DMS114 treated with DMSO at 0.1 percent for 48 hours (cell line): ENCODE data around the gene GPC6.
"Not testable (repeated sequence)": the region's sequence is repeated elsewhere in the genome, so short reads cannot be mapped to it uniquely, and the experiment has no call there.

Experiments used
- DNase-seq: peaks from one replicate; lab custom pipeline; 2025; ENCODE audit not compliant: unreplicated experiment; lab: John Stamatoyannopoulos, UW

GPC6 gene

DNA sequence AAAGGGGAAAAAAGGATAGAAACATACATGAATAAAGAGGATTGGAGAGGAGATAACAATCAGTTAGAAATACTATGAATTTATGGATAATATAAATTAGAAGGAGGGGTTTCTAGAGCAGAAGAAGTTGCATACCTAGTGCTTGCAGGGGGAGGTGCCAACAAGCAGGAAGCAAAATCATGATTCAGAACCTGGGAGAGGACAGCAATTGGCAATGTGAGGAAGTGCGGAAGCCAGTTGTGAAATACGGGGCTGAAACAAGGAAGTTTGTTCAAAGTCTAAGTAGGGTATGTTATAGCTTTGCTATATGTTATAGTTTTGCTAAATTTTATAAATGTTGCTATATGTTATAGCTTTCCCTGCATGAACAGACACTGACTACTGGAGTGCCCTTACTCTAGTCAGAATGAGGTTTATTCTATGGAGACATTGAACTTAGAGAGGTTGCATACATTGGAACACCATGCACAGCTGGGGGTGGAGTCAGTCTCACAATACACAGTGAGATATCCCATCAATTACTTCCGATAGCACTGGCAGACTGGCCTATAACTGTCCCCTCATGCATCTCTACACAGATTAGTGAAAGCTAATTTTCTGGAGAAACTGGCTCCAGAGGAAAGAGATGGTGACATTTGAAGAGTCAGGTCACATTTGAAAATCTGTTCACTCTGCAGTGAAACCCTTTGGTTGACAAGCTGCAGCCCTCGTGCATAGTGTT is 92.1 kb downstream of the GPC6 start:
- no peak for DNase-seq

DNA sequence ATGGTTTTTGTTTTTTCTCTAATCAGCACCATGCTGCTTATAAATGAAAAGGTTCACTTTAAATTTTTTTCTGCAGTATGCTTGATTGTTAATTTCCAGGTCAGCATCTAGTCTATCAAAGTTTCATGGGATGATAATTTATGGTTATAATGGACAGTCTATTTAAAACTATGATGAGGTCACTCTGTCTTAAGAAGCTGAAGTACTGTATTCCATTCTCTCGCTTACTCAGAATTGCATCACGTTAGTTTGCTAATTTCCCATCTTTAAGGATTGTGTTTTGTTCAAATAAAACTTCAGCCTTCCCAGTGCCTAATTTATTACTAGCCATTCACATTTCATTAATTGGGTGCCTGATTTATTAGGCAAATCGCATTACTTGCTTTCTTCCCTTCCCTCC is 94.3 kb downstream of the GPC6 start:
- DNase-seq = no peak

DNA sequence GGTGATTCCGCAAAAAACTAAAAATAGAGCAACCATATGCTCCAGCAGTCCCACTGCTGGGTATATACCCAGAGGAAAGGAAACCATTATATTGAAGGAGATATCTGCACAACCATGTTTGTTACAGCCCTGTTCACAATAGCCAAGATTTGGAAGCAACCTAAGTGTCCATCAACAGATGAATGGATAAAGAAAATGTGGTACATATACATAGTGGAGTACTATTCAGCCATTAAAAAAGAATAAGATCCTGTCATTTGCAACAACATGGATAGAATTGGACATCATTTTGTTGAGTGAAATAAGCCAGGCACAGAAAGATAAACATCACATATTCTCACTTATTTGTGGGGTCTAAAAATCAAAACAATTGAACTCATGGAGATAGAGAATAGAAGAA is 97.3 kb downstream of the GPC6 start:
- not testable (repeated sequence) for DNase-seq

DNA sequence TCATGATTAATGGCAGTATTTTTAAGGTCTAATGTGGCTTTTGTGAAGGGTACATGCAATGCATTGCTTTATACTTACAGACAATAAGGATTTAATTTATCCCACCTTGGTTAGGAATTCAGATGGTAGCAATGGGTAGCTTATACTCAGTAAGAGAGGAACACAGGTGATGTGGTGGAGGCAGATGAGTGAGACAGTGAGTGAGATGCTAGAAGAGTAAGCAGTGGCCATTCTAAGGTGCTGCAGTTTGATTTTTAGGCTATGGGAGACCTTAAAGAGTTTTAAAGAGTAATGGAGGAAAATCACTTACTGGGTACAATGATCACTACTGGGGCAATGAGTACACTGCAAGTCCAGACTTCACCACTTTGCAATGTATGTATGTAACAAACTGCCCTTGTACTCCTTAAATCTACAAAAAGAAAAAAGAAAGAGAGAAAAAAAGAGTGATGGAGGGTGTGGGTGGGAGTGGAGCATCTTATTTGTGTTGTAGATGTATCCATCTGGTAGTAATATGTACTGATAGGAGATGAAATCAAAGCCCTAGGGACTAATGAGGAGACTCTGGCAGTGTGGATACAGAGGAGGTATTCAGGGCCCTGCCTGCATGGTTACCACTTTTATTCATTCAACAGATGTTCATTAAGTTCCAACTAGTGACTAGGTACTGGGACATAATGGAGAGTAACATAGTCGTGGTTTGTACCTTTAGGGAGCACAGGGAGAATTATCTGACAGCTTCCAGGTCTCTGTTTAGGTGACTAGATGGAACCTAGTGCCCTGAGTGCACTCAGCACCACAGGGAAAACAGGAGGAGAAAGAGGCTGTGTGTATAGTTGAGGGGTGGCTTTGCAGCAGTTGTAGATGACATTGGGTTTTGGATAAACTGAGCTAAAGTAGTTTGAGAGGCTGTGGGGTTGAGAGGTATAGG is 99.0 kb downstream of the GPC6 start:
- no peak for DNase-seq

DNA sequence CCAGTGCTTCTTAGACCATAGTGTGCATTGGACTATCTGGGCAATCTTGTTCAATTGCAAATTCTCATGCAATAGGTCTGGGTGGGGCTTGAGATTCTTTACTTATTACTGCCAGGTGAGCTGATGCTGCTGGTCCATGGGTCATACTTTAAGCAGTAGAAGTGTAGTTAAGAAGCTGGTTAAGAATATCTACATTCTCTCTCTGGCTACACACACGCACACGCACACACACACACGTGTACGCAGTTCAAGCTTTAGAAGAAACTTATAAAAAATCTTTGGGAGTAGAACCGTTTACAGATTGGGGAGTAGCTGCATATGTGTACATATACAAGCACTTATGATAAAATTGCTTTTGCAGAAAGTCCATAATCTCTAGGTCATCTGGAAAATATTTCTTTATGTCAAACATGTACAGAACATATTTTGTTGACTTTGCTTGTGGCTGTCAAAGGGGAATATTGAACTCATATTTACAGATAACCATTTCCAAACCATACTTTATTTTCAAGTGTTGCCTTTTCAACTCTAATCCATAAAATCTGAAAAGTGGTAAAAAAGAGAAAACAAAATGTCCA is 99.7 kb downstream of the GPC6 start:
- DNase-seq = no peak

DNA sequence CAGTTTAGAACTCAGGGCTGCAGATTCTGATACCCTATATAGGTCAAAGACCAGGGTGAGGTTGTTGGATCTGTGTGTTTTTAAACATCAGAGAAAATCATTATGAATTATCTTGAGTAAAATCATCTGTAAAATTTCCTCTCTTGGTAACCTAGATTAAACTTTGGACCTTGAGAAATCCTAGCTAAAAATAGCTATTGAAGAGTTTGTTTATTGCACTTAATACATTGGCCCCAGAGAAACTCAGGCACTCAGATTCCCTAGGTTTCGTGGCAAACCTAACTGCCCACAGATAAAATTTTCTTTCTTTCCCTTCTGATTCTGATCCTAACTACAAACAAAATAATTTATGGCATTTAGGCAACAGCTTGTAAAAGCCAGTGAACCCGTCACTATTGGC is 102.3 kb downstream of the GPC6 start:
- no peak for DNase-seq

DNA sequence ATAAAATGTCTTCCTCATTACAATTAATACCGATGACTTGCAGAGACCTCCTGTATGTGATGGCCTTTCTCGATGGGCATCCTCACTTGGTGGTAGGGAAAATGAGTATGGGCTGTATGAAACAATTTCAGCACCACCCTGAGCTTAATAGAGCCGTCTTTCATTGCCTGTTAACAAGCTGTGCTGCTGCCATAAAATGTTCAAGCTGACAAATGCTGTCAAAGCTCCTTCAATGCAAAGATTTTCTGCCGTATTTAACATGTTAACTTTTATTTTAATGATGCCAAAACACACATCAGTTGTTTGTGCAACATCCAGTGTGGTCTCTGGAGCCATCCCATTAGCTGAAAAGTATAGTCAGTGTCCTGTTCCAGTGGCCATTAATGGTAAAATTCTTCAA is 110.1 kb downstream of the GPC6 start:
- no peak for DNase-seq

DNA sequence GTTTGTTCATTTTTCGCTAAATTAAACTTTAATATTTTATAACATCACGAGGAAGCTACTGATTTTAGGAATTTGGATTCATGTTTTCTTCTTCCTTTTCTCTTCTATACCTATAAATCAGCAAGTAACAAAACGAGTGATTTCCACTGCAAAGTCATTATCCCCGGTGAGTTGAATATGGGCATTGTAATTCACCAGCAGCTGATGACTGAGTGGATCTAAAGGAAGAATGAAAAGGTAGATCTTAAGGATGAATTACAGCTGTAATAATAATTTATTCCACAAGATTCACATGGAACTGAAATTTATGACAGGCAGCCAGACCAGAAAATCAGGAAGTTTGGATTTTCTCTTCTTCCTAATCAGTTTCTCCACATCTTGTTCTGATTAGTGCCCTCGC is 111.4 kb downstream of the GPC6 start:
- no peak for DNase-seq

DNA sequence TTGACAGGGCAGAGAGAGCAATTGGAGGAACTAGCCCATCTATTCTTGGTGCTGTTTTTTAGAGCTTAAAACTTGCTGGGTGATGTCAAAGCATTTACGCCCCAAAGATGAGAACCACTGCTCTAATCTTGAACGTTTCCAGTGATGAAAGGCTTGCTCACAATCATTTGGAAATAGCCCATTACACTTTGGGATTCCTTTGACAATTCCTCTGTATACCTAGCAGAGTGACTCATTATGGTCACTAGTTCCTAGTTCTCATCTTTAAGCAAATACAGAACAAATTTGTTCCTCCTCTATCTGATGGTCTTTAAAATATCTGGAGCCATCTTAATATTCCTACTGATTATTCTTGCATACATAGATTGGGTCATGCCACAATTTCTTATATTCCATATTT is 112.3 kb downstream of the GPC6 start:
- DNase-seq = no peak

DNA sequence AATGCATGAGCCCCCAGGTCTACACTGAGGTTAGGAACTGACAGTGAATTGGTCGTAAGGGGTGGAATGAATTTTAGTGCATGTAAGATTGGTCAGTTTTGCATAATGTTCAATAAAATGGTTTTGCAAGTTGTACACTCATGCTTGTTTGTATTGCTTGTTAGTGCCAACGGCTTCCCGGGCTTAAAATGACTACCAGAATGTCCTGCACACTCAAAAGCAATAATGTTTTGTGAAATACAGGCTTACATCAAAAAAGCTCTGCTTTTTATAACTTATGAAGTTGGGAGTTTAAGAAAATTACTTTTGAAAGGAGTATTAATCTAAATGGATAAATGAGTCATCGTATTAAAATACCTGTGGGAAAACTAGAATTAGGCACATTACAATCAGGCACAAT is 112.9 kb downstream of the GPC6 start:
- DNase-seq = no peak

DNA sequence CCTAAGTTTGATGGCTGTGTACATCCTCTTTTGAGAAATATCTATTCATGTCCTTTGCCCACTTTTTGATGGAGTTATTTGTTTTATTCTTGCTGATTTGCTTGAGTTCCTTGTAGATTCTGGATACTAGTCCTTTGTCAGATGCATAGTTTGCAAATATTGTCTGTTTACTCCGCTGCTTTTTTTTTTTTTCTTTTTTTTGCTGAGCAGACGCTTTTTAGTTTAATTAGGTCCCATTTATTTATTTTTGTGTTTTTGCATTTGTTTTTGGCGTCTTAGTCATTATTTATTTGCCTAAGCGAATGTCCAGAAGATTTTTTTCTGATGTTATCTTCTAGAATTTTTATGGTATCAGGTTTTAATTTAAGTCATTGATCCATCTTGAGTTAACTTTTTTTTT is 114.9 kb downstream of the GPC6 start:
- no peak for DNase-seq

DNA sequence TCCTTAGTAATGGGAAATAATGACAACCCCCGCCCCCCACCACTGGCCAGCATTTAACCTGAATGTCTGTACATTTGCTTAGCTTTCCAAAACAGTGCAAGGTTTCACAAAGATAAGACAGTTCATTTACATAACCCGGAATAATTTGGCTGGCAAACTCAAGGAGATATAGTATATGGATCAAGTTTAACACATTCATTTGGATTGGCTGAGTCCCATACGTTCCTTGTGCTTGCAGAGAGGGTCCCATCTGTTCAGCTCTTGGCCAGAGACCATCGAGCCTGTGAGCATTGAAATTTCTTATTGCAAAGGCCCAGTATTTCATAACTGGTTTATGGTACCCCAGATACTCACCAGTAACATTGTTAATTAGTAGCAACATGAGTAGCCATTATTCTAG is 116.5 kb downstream of the GPC6 start:
- DNase-seq = no peak

DNA sequence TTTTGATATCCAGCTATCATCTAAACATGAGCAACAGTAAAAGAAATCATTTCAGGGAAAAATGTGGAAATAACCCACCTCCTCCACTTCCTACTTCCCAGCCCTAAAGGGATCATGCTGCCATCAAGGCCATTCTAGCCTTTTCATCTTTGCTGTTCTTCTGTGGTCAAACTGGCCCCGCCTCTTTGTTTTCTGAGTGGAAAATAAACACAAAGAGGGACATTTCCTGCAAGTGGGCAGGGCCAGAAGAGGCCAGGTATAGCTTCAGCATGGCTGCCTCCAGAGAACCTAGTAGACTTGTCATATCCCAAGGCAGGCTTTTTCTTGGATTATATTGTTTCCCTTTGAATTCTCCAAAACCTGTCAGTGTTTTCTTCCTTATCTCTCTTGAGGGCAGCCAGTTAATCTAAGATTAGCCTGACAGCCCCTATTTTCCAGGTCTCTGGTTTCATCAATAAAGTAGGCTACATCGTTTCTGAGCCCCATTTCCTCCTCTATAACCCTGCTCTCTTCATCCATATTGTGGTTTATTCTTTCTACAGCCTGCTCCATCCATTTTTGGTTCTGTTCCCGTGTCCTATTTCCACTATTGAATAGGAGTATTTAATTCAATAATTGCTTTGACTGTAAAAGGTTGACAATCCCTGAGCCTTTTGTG is 117.6 kb downstream of the GPC6 start:
- no peak for DNase-seq

DNA sequence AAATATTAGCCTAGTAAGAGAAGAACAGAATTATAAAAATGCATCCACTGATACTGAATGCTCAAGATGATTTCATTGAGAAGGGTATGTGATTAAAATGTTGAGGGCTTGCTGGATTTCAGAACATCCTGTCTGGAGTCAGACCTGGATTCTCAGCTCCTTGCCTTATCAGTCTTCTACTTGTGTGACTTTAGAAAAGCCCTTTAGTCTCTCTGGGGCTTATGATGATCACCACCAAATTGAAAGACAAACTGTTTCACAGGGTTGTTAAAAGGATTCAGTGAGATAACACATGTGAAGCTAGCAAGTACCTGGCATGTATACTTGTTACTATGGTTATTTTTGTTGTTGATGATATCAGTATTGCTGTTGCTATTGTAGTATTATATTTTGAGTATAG is 118.4 kb downstream of the GPC6 start:
- DNase-seq = no peak

DNA sequence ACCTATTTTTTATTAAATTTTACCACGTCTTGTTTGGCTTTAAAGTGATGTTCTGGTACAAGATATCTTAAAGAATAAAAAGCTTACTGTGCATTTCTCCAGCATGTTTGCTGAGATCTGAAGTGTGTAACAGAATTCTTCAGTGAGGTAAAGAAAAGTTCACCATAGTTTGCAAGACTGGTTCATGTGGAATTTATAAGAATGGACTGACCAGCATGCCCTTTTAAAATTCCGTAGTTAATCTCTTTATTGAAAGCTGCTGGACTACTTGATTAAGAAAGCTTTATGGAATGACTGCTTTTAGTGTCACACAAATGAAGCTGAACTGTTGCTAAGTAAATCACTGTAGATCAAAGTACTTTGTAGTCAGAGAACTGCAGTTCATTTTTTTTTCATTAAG is 119.2 kb downstream of the GPC6 start:
- DNase-seq = no peak

DNA sequence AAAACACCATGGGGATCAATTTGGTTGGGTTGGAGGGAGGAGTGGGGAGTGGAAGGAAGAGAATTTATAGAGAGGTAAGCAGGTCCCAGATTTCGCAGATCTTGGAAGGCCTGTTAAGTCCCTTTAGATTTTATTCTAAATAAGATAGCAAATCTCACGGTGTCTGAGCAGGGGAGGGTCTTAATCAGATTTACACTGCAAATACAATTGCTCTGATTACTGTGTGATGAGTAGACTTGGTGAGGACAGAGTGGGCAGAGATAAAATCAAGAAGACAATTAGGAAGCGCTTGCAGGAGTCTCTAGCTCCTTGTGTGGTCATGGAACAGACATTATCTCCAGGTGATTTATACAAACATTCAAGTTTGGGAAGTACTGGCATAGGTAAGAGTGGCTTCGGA is 126.0 kb downstream of the GPC6 start:
- no peak for DNase-seq

DNA sequence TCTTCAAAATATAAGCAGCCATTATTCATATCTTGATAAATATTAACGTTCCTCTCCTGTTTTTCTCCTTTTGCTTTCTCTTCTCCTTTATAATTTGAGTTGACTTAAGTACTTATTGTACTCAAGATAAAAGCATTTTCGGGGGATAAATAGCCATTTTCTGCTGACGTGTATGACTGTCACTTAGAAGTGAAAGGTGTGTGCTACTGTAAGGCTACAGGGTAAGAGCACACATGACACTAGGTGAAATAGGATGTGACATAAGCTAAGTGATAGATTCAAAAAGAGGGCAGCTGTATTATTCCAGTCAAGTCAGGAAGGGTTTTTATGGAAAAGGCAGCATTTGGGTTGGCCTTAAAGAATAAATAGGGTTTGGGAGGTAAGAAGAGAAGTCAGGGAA is 128.5 kb downstream of the GPC6 start:
- DNase-seq = no peak

DNA sequence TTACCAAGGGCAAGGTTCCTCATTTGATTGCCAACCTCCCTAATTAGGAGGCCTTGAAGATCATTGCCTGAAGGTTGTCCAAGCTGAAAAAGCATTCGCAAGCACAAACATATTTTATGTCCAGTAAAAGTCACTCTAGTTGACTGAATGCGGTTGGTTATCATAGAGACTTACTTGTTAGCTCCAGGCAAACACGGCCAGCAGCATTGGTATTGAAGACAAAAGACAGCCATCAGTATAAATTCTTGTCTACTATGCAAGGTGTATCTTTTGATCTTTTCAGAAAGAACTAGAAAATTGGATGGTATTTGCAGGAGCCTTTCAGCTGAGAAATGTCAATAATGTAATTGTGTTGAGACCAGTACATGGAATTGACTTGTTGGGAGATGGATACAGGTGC is 129.9 kb downstream of the GPC6 start:
- no peak for DNase-seq

DNA sequence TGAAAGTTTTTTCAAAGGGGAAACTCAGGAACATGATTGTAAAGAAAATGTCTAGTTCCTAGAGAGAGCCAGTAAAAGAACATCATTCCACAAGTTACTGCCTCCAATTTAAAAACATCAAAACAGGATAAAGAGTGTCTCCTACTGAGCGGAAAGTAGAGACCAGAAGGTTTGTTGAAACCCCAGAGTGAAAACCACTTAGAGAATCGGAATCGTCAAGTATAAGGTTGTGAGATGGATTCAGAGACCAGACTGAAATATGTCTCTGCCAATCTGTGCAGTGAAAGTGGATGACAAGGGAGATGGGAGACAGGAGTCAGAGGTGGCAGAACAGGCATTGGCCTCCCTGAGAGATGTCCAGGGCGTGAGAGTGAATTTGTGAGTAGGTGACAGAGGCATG is 133.4 kb downstream of the GPC6 start:
- no peak for DNase-seq

DNA sequence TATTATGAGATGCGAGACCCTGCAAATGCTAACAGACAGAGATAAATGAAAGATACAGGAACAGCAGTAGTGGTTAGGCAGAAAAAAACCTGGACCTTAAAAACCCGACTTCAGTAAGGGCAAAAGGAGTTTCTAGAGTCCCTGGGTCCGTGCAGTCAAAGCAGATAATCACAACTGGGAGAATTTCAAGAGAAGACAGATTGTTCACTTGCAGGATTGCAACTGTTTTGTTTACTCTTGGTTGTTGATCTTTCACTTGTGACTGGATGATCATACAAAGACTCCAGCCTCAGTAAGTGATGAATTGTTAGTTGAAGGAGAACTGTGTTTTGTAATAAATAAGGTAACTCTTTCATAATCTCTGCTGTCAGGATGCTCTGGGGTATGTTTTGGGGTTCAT is 135.1 kb downstream of the GPC6 start:
- no peak for DNase-seq

DNA sequence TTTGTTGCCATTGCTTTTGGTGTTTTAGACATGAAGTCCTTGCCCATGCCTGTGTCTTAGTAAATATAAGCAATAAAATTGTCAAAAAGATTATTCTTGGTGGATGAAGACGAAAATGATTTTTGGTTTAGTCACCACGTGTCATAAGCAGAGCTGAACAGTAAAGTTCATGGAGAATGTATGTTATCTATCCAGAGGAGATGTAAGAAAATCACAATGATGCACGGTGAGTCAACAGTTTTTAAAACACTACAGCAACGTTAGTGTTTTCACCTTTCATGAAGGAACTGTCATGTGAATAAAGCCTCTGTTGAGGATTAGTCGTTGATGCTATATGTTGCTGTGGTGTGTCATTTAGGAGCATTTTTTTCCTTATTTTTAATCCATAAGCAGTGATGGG is 137.6 kb downstream of the GPC6 start:
- no peak for DNase-seq

DNA sequence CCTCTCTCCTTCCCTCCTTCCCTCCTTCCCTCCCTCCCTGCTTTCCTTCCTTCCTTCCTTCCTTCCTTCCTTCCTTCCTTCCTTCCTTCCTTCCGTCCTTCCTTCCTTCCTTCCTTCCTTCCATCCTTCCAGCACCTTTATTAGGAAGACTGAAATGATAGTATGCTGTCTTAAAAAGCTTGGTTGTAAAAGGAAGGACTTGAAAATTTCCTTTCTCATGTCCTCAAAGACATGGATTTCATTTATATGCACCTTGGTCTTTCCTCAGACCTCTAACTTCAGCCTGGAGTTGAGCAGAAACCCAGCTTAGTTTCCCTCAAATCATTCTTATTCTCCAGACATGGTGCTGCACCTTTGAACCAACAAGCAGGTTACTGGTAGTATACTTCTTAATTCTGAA is 141.7 kb downstream of the GPC6 start:
- no peak for DNase-seq
